Left lung (tissue), 10 donors: ENCODE data around the gene SORCS1. TPM values are rescaled to one million over a fixed set of nuclear protein-coding genes. Genes with fewer than 3 reads are reported as not detected.
"Not testable (repeated sequence)": the region's sequence is repeated elsewhere in the genome, so short reads cannot be mapped to it uniquely, and the experiment has no call there.

Experiments
- ATAC-seq: fragments of 200-7000 bp; cut with Tn5 transposase; one replicate; pipeline ENCODE4 v1.9.1; 2020; ENCODE audit warnings: moderate library complexity
- DNase-seq, 4 donors: peaks; one replicate each; pipeline ENCODE4 v3.0.0-alpha.2; 2013 to 2020
- H3K27ac ChIP-seq, 2 donors: fragments of 200-600 bp; sonication (generic) in 1 of 2; one replicate each; pipeline versions ENCODE4 v1.5.0 to v1.8.0; 2020 to 2021
- H3K27me3 ChIP-seq, 2 donors: fragments of 200-600 bp; sonication (generic) in 1 of 2; one replicate each; pipeline versions ENCODE4 v1.5.0 to v1.8.0; 2020 to 2021
- H3K36me3 ChIP-seq, 2 donors: fragments of 200-600 bp; sonication (generic) in 1 of 2; one replicate each; pipeline versions ENCODE4 v1.5.0 to v1.8.0; 2020 to 2021
- H3K4me1 ChIP-seq, 2 donors: fragments of 200-600 bp; one replicate each; pipeline ENCODE4 v1.8.0; 2021
- H3K4me3 ChIP-seq, 2 donors: fragments of 200-600 bp; sonication (generic) in 1 of 2; one replicate each; pipeline versions ENCODE4 v1.5.0 to v1.8.0; 2020 to 2021; ENCODE audit warnings: mild to moderate bottlenecking in 1 of 2
- H3K9me3 ChIP-seq, 2 donors: fragments of 200-600 bp; sonication (generic) in 1 of 2; one replicate each; pipeline versions ENCODE4 v1.5.0 to v1.8.0; 2020 to 2021
- CTCF ChIP-seq, 2 donors: fragments of 200-600 bp; sonication (generic) in 1 of 2; IDR thresholded peaks; one replicate each; pipeline versions ENCODE4 v1.5.0 to v1.8.0; 2021; ENCODE audit warnings: antibody characterized with exemption in 2 of 2
- intact Hi-C, 2 donors: fragments of 100-400 bp; cut with DNase I; formaldehyde crosslinking; loops; one replicate each; pipeline versions ENCODE4 v1.11.2 to v1.14.2; 2022
- polyA plus RNA-seq, 6 donors: library from polyadenylated mRNA; unstranded; fragments of 120-200 nt; gene quantifications; one replicate each; pipeline ENCODE4 v1.2.1, GENCODE V29; 2013; ENCODE audit not compliant: insufficient read length in 6 of 6
- total RNA-seq, 2 donors: library from RNA; stranded (reverse); fragmentation: NEBNext Ultra II Directional; extraction: Animal tissue kit (Norgen Biotek cat#: 25700); gene quantifications; one replicate each; pipeline ENCODE4 v1.2.1, GENCODE V29; 2021
- donor health status: DM: no; HTN: yes; CAD: no.
- donor health status: DM: no; HTN: no; CAD: no.

The SORCS1 gene
- total and polyA plus RNA-seq, 8 donors, result 0.03 to 0.72 (median 0.21) TPM

GRCh38 chr10:106935978-106936451, 228.5 kb downstream of the SORCS1 start:
- H3K27ac ChIP-seq, result no peak overlapping the region
- ATAC-seq, result no peak
- no peak overlapping the region for H3K4me3 ChIP-seq
- no peaks in the 10 kb centered on the region for H3K36me3 ChIP-seq
- H3K9me3 ChIP-seq, result no peaks in the 10 kb centered on the region
- no peak for DNase-seq
- H3K27me3 ChIP-seq, result no peaks in the 10 kb centered on the region
- TF ChIP-seq CTCF (IDR thresholded peaks at IDR 0.05), result no peak
- H3K4me1 ChIP-seq, result peaks cover 0 to 19% of the 10 kb centered on the region in 2 donors
- intact Hi-C loops, result no loop called here

- ATAC-seq (no peak), DNase-seq (no peak)
- no peak overlapping the region for H3K4me3 ChIP-seq
- no peak for TF ChIP-seq CTCF (IDR thresholded peaks at IDR 0.05)
- H3K27ac ChIP-seq, result no peak overlapping the region
- peaks cover 0 to 21% of the 10 kb centered on the region in 2 donors for H3K4me1 ChIP-seq
- no peaks in the 10 kb centered on the region for H3K36me3 ChIP-seq
- H3K9me3 ChIP-seq, result no peaks in the 10 kb centered on the region
- intact Hi-C loops, result no loop called here
- H3K27me3 ChIP-seq, result no peaks in the 10 kb centered on the region
Measured at GRCh38 chr10:106931853-106932249, 232.7 kb downstream of the SORCS1 start.

GRCh38 chr10:106931159-106931852, 233.2 kb downstream of the SORCS1 start:
- Histone ChIP-seq H3K4me3 (no peak overlapping the region), H3K27ac (no peak overlapping the region), H3K9me3 (no peaks in the 10 kb centered on the region), H3K36me3 (no peaks in the 10 kb centered on the region), H3K4me1 (peaks cover 0 to 15% of the 10 kb centered on the region in 2 donors), H3K27me3 (no peaks in the 10 kb centered on the region)
- DNase-seq (peak in 1 of 4 donors; percentile 26), ATAC-seq (peak; percentile 92)
- no peak for TF ChIP-seq CTCF (IDR thresholded peaks at IDR 0.05)
- intact Hi-C loops, result no loop called here

GRCh38 chr10:106930751-106931150, 233.8 kb downstream of the SORCS1 start:
- Histone ChIP-seq H3K9me3 (no peaks in the 10 kb centered on the region), H3K4me1 (peaks cover 0 to 15% of the 10 kb centered on the region in 2 donors), H3K27me3 (no peaks in the 10 kb centered on the region), H3K27ac (no peak overlapping the region), H3K4me3 (no peak overlapping the region), H3K36me3 (no peaks in the 10 kb centered on the region)
- intact Hi-C loops, result no loop called here
- ATAC-seq (peak; percentile 32), DNase-seq (no peak)
- no peak for TF ChIP-seq CTCF (IDR thresholded peaks at IDR 0.05)

GRCh38 chr10:106929291-106929895, 235.1 kb downstream of the SORCS1 start:
- no peaks in the 10 kb centered on the region for H3K27me3 ChIP-seq

GRCh38 chr10:106928151-106928550, 236.4 kb downstream of the SORCS1 start:
- H3K4me1 ChIP-seq, intact Hi-C loops, H3K36me3 ChIP-seq, H3K9me3 ChIP-seq, H3K27me3 ChIP-seq, H3K27ac ChIP-seq, H3K4me3 ChIP-seq, ATAC-seq: not testable (repeated sequence)
- peak in 1 of 4 donors; percentile 72 for DNase-seq

More at GRCh38 chr10:106929291-106929895, 235.1 kb downstream of the SORCS1 start:
- no peaks in the 10 kb centered on the region for H3K36me3 ChIP-seq
- H3K9me3 ChIP-seq, result no peaks in the 10 kb centered on the region
- no peak overlapping the region for H3K27ac ChIP-seq
- no peak for TF ChIP-seq CTCF (IDR thresholded peaks at IDR 0.05)
- ATAC-seq, result no peak
- H3K4me1 ChIP-seq, result peaks cover 0 to 8% of the 10 kb centered on the region in 2 donors
- H3K4me3 ChIP-seq, result no peak overlapping the region
- DNase-seq, result no peak
- intact Hi-C loops, result no loop called here
